ENCODE results near the gene BHLHE23.

- no peak for TF ChIP-seq CTCF (conservative IDR thresholded peaks at IDR 0.05)
- no peak for TF ChIP-seq EZH2 (IDR thresholded peaks at IDR 0.05; ENCODE audit: low read depth)
Measured at GRCh38 chr20:63007360-63007645, 539 bp upstream of the BHLHE23 start.

Data from PC-9 (cell line).